Effector CD8-positive, alpha-beta T cell (primary cell): ENCODE data around the gene SPTLC3.

Experiments used
- DNase-seq: peaks from one replicate; lab custom pipeline; 2025; lab: John Stamatoyannopoulos, UW

The SPTLC3 gene

GRCh38 chr20:13186043-13186774 lies 177.4 kb downstream of the SPTLC3 start:
- no peak for DNase-seq

GRCh38 chr20:13187899-13188298 lies 179.1 kb downstream of the SPTLC3 start:
- DNase-seq: no peak

- DNase-seq: no peak
Measured at GRCh38 chr20:13199279-13199678, 190.5 kb downstream of the SPTLC3 start.

GRCh38 chr20:13200767-13201500 lies 192.2 kb downstream of the SPTLC3 start:
- no peak for DNase-seq

- DNase-seq: no peak
Measured at GRCh38 chr20:13202565-13202964, 193.8 kb downstream of the SPTLC3 start.

GRCh38 chr20:13205425-13205824 lies 196.7 kb downstream of the SPTLC3 start:
- DNase-seq: no peak

- DNase-seq: no peak
Measured at GRCh38 chr20:13205848-13206434, 197.2 kb downstream of the SPTLC3 start.

- DNase-seq: no peak
Measured at GRCh38 chr20:13207016-13207415, 198.2 kb downstream of the SPTLC3 start.

GRCh38 chr20:13211956-13212618 lies 203.3 kb downstream of the SPTLC3 start:
- DNase-seq: no peak

GRCh38 chr20:13212750-13213149 lies 204.0 kb downstream of the SPTLC3 start:
- no peak for DNase-seq

- no peak for DNase-seq
Measured at GRCh38 chr20:13213335-13213734, 204.6 kb downstream of the SPTLC3 start.

- no peak for DNase-seq
Measured at GRCh38 chr20:13216533-13216932, 207.8 kb downstream of the SPTLC3 start.
